Prostate gland (tissue), 2 donors: ENCODE data around the gene SEPTIN2. TPM values are rescaled to one million over a fixed set of nuclear protein-coding genes. Genes with fewer than 3 reads are reported as not detected.
"Not testable (repeated sequence)": the region's sequence is repeated elsewhere in the genome, so short reads cannot be mapped to it uniquely, and the experiment has no call there.

Experiments used
- DNase-seq: peaks from one replicate; pipeline ENCODE4 v3.0.0-alpha.2; 2019; ENCODE audit warnings: low spot score
- H3K27ac ChIP-seq, 2 donors: fragments of 200-600 bp; sonication (generic); 2 replicates each; pipeline ENCODE4 v1.5.1; 2017 to 2019
- H3K27me3 ChIP-seq: fragments of 200-600 bp; sonication (generic); replicated peaks from 2 replicates; pipeline ENCODE4 v1.5.1; 2019; ENCODE audit not compliant: insufficient read depth
- H3K36me3 ChIP-seq, 2 donors: fragments of 200-600 bp; sonication (generic); 1 replicate in 1 of 2; 2 replicates in 1 of 2; pipeline versions ENCODE4 v1.5.1 to v1.8.1; 2017 to 2019
- H3K4me1 ChIP-seq: fragments of 200-600 bp; sonication (generic); replicated peaks from 2 replicates; pipeline ENCODE4 v1.5.1; 2019
- H3K4me3 ChIP-seq, 2 donors: fragments of 200-600 bp; sonication (generic); 2 replicates each; pipeline ENCODE4 v1.5.1; 2017 to 2019
- H3K9me3 ChIP-seq: fragments of 200-600 bp; sonication (generic); 2 replicates; pipeline ENCODE4 v1.5.1; 2017
- POLR2A ChIP-seq: fragments of 450-650 bp; IDR thresholded peaks from one replicate; pipeline ENCODE4 v1.6.1; 2016; ENCODE audit warnings: antibody characterized with exemption, mild to moderate bottlenecking
- POLR2AphosphoS5 ChIP-seq: sonication (generic); formaldehyde crosslinking; IDR thresholded peaks from one replicate; pipeline ENCODE4 v1.6.1; 2017; ENCODE audit warnings: antibody characterized with exemption
- WGBS: methylation state at CpG from one replicate; pipeline ENCODE4 v1.1.5; 2018; 5-methylcytosine and 5-hydroxymethylcytosine counted together
- intact Hi-C: fragments of 100-400 bp; cut with DNase I; formaldehyde crosslinking; loops from one replicate; pipeline ENCODE4 v1.14.2; 2022
- total RNA-seq, 2 donors: library from RNA; depleted of rRNA; stranded (reverse); fragments of >200 nt; gene quantifications; one replicate each; pipeline ENCODE4 v1.1.0, GENCODE V29; 2016
- TF ChIP-seq, protein P1 (sequence below), 4 experiments: fragments of 200-600 bp in 2 of 4; fragments of 450-650 bp in 2 of 4; sonication (generic) in 2 of 4; IDR thresholded peaks; 1 replicate in 3 of 4; 2 replicates in 1 of 4; pipeline ENCODE4 v1.5.1; 2016 to 2019; ENCODE audit warnings: antibody characterized with exemption in 4 of 4, mild to moderate bottlenecking in 2 of 4, moderate library complexity in 2 of 4

The SEPTIN2 gene
- total RNA-seq, 2 donors from 2014 or later, result 202 to 284 TPM

DNA sequence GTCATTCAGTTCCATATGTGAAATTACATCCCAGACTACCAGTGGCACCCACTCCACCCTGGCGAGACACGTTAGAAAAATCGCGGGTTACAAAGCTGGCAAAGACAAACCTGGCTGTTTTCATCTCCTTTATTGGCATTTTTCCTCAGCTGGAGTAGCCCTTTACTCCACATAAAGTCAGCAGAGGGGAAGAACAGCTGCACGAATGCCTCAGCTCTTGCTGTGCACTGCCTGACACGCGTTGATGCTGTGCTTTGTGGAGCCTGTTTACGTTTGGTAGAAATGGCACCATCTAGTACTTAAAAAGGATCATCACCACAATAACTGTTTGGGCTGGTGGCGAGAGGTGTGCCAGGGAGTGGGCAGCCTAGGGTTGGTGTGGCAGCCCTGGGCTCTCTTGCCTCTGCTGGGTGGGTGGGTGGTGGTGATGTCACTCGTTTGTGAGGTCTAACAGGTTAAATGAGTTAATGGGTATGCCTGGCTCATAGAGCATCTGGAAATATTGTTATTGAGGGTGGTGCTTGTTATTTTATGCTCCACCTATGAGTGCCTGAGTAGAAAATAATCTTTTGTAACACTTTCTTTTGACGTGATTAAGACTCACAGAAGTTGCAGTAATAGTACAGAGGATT, 56.8 kb downstream of the SEPTIN2 start:
- H3K4me3 ChIP-seq, result no peak overlapping the region
- no peaks in the 10 kb centered on the region for H3K4me1 ChIP-seq
- H3K36me3 ChIP-seq, result no peaks in the 10 kb centered on the region
- intact Hi-C loops, result no loop called here
- no peak overlapping the region for H3K27ac ChIP-seq
- TF ChIP-seq POLR2A (no peak), POLR2AphosphoS5 (no peak)
- TF ChIP-seq, protein P1, sequence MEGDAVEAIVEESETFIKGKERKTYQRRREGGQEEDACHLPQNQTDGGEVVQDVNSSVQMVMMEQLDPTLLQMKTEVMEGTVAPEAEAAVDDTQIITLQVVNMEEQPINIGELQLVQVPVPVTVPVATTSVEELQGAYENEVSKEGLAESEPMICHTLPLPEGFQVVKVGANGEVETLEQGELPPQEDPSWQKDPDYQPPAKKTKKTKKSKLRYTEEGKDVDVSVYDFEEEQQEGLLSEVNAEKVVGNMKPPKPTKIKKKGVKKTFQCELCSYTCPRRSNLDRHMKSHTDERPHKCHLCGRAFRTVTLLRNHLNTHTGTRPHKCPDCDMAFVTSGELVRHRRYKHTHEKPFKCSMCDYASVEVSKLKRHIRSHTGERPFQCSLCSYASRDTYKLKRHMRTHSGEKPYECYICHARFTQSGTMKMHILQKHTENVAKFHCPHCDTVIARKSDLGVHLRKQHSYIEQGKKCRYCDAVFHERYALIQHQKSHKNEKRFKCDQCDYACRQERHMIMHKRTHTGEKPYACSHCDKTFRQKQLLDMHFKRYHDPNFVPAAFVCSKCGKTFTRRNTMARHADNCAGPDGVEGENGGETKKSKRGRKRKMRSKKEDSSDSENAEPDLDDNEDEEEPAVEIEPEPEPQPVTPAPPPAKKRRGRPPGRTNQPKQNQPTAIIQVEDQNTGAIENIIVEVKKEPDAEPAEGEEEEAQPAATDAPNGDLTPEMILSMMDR (IDR thresholded peaks at IDR 0.05), result no peak
- DNase-seq, result no peak
- H3K9me3 ChIP-seq, result no peaks in the 10 kb centered on the region
- WGBS, result 63% methylated on average over 11 of the region's 11 CpGs
- H3K27me3 ChIP-seq, result no peaks in the 10 kb centered on the region

DNA sequence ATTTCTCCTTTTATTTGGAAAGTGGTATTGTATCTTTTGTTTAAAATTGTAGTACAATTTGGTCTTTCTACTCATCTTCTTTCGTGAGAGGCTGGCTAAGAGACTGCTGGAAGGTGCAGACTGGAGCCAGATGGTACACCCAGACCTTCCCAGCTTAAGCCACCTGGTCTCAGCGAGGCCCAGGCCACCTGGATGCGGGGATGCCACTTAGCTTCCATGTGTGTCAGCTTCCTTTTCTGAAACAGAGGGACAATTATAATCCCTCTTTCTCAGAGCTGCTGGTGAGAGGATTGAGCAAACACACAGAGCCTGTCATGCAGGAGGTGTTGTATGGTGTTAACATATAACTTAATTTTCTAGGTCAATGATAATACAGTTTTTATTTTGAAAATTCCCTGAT, 57.7 kb downstream of the SEPTIN2 start:
- Histone ChIP-seq H3K4me3 (no peak overlapping the region), H3K27ac (no peak overlapping the region), H3K9me3 (no peaks in the 10 kb centered on the region), H3K4me1 (no peaks in the 10 kb centered on the region), H3K36me3 (no peaks in the 10 kb centered on the region), H3K27me3 (no peaks in the 10 kb centered on the region)
- TF ChIP-seq, protein P1 (IDR thresholded peaks at IDR 0.05), result no peak
- no peak for TF ChIP-seq POLR2AphosphoS5
- TF ChIP-seq POLR2A, result no peak
- no peak for DNase-seq
- intact Hi-C loops, result no loop called here
- WGBS, result 94% methylated on average over 3 of the region's 3 CpGs

DNA sequence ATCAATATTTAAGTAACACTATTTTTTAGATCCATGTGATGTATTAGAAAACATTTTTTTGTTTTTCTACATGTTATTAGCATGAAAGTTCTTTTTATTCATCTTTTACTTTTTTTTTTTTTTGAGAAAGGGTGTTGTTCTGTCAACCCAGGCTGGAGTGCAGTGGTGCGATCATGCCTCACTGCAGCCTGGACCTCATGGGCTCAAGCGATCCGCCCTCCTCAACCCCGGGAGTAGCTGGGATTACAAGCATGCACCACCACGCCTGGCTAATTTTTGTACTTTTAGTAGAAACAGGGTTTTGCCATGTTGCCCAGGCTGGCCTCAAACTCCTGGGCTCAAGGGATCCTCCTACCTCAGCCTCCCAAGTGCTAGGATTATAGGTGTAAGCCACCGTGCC, 58.2 kb downstream of the SEPTIN2 start:
- H3K9me3 ChIP-seq, H3K4me3 ChIP-seq, H3K4me1 ChIP-seq, intact Hi-C loops, H3K36me3 ChIP-seq, H3K27ac ChIP-seq, DNase-seq, H3K27me3 ChIP-seq: not testable (repeated sequence)
- 88% methylated on average over 6 of the region's 6 CpGs for WGBS

DNA sequence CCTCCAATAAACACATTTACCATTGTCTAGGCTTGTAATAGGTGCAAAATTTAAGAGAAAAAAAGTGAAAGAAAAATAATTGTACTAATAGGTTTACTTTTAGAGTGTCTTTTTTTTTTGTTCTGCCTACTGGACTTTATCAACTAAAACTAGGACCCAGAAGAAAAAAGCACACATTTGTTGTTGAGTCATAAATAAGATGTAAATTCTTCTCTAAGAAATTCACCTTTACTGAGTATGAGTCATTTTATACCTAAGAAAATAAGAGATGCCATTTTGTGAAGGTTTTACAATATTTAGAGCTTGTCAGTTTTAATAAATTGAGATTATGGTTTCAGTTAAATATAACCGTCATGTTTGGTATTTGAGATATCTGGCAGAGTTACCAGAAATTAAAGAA, 59.6 kb downstream of the SEPTIN2 start:
- Histone ChIP-seq H3K9me3 (no peaks in the 10 kb centered on the region), H3K4me3 (no peak overlapping the region), H3K36me3 (no peaks in the 10 kb centered on the region), H3K4me1 (no peaks in the 10 kb centered on the region), H3K27ac (no peak overlapping the region), H3K27me3 (no peaks in the 10 kb centered on the region)
- TF ChIP-seq POLR2AphosphoS5 (no peak), POLR2A (no peak)
- TF ChIP-seq, protein P1 (IDR thresholded peaks at IDR 0.05), result no peak
- 83% methylated on average over 1 of the region's 1 CpG for WGBS
- no peak for DNase-seq
- intact Hi-C loops, result no loop called here

DNA sequence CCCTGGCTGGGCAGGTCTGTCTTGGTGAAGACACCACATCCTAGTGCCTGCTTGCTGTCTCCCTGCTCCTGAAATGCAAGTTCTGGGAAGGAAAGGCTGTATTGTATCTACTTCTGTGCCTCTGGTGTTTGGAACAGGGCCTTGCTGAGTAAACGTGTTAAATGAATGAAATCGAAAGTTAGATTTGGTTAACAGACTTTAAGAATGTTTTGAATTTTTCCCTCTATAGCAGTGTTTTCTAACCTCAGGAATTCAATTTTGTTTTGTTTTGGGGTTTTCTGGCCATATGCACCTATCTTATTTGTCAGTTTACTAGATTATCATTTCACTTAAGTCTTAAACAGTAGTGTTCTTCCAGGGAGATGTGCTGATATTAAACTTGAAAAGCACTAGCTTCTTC, 61.1 kb downstream of the SEPTIN2 start:
- no peaks in the 10 kb centered on the region for H3K27me3 ChIP-seq

More for the DNA sequence above, 61.1 kb downstream of the SEPTIN2 start:
- Histone ChIP-seq H3K4me1 (no peaks in the 10 kb centered on the region), H3K27ac (no peak overlapping the region), H3K9me3 (no peaks in the 10 kb centered on the region), H3K36me3 (no peaks in the 10 kb centered on the region), H3K4me3 (no peak overlapping the region)
- DNase-seq, result no peak
- TF ChIP-seq POLR2AphosphoS5, result no peak
- TF ChIP-seq, protein P1 (IDR thresholded peaks at IDR 0.05), result no peak
- TF ChIP-seq POLR2A, result no peak
- intact Hi-C loops, result no loop called here
- 81% methylated on average over 2 of the region's 2 CpGs for WGBS
